Chondrocyte (in vitro differentiated cells): ENCODE results near the gene ZDHHC11B. TPM values are rescaled to one million over a fixed set of nuclear protein-coding genes. Genes with fewer than 3 reads are reported as not detected.
"Not testable (repeated sequence)": the region's sequence is repeated elsewhere in the genome, so short reads cannot be mapped to it uniquely, and the experiment has no call there.

Experiments
- DNase-seq: peaks from one replicate; pipeline ENCODE4 v3.0.0; 2021; ENCODE audit warnings: mixed read lengths, low spot score
- H3K27ac Mint-ChIP-seq: one replicate; pipeline ENCODE4 v1.8.0; 2021; ENCODE audit warnings: mild to moderate bottlenecking, moderate library complexity, mixed read lengths; ENCODE audit not compliant: unreplicated experiment
- H3K27me3 Mint-ChIP-seq: 2 replicates; pipeline ENCODE4 v1.8.0; 2021; ENCODE audit warnings: low read depth, mixed read lengths
- H3K36me3 Mint-ChIP-seq: 2 replicates; pipeline ENCODE4 v1.8.0; 2021; ENCODE audit warnings: low read depth, mixed read lengths
- H3K4me1 Mint-ChIP-seq: 2 replicates; pipeline ENCODE4 v1.8.0; 2021; ENCODE audit warnings: low read depth, mild to moderate bottlenecking, mixed read lengths
- H3K4me3 Mint-ChIP-seq: one replicate; pipeline ENCODE4 v1.8.0; 2021; ENCODE audit warnings: mild to moderate bottlenecking, moderate library complexity, mixed read lengths; ENCODE audit not compliant: unreplicated experiment
- H3K9me3 Mint-ChIP-seq: 2 replicates; pipeline ENCODE4 v1.8.0; 2021; ENCODE audit warnings: low read depth, mixed read lengths
- total RNA-seq: library from RNA; stranded (reverse); gene quantifications from 3 replicates; pipeline ENCODE4 v1.2.1, GENCODE V29; 2021
- TF ChIP-seq, protein P1 (sequence below): fragments of 200-600 bp; sonication (generic); IDR thresholded peaks from 2 replicates; pipeline ENCODE4 v1.5.0; 2021; ENCODE audit warnings: antibody characterized with exemption, mild to moderate bottlenecking, moderate library complexity

Gene ZDHHC11B
- total RNA-seq, 1 donor from 2014 or later = 0.17 TPM

- no peak overlapping the region for H3K27ac Mint-ChIP-seq
- H3K36me3 Mint-ChIP-seq = no peaks in the 10 kb centered on the region
- TF ChIP-seq, protein P1, sequence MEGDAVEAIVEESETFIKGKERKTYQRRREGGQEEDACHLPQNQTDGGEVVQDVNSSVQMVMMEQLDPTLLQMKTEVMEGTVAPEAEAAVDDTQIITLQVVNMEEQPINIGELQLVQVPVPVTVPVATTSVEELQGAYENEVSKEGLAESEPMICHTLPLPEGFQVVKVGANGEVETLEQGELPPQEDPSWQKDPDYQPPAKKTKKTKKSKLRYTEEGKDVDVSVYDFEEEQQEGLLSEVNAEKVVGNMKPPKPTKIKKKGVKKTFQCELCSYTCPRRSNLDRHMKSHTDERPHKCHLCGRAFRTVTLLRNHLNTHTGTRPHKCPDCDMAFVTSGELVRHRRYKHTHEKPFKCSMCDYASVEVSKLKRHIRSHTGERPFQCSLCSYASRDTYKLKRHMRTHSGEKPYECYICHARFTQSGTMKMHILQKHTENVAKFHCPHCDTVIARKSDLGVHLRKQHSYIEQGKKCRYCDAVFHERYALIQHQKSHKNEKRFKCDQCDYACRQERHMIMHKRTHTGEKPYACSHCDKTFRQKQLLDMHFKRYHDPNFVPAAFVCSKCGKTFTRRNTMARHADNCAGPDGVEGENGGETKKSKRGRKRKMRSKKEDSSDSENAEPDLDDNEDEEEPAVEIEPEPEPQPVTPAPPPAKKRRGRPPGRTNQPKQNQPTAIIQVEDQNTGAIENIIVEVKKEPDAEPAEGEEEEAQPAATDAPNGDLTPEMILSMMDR = no peak
- no peak overlapping the region for H3K4me3 Mint-ChIP-seq
- no peak for DNase-seq
- peaks cover 19% of the 10 kb centered on the region for H3K27me3 Mint-ChIP-seq
- H3K4me1 Mint-ChIP-seq = no peaks in the 10 kb centered on the region
- H3K9me3 Mint-ChIP-seq = no peaks in the 10 kb centered on the region
Measured at GRCh38 chr5:756865-757345, 27.6 kb downstream of the ZDHHC11B start.

GRCh38 chr5:756171-756570, 28.4 kb downstream of the ZDHHC11B start:
- Mint-ChIP-seq H3K9me3 (no peaks in the 10 kb centered on the region), H3K27ac (no peak overlapping the region), H3K36me3 (no peaks in the 10 kb centered on the region), H3K4me3 (no peak overlapping the region), H3K4me1 (no peaks in the 10 kb centered on the region), H3K27me3 (peaks cover 19% of the 10 kb centered on the region)
- DNase-seq = no peak
- TF ChIP-seq, protein P1 = no peak

- peaks cover 17% of the 10 kb centered on the region for H3K27me3 Mint-ChIP-seq
- H3K27ac Mint-ChIP-seq, DNase-seq, H3K4me1 Mint-ChIP-seq, H3K36me3 Mint-ChIP-seq, H3K9me3 Mint-ChIP-seq, H3K4me3 Mint-ChIP-seq: not testable (repeated sequence)
Measured at GRCh38 chr5:754143-754632, 30.3 kb downstream of the ZDHHC11B start.

GRCh38 chr5:753567-754142, 30.9 kb downstream of the ZDHHC11B start:
- not testable (repeated sequence) for H3K4me1 Mint-ChIP-seq

DNA sequence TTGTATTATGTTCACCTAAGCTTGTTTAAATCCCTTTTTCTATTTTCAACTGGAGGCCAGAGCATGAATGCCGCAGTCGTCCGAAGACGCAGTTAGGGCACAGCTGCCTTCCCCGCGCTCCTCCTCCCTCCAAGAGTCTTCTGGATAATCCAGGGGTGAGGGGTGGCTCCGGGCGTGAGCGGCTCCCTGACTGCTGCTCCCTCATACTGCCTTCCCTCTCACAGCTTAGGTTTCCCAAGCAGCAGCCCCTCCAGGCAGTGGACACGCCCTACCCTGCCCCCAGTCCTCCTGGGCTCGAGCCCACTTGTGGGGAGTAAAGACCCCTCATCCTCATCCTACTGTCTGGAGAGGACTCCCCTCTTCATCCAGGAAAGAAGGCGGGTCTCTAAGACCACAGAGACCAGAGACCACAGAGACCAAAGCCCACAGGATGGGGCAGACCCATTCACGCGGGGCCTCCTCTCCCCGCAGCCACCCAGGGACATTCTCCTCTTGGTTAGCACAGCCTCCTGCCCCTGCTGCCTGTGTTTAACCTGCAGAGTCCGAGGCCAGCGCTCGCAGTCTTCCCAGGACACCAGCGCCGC, 31.9 kb downstream of the ZDHHC11B start:
- H3K4me1 Mint-ChIP-seq, H3K27me3 Mint-ChIP-seq, DNase-seq, H3K4me3 Mint-ChIP-seq, H3K36me3 Mint-ChIP-seq, H3K9me3 Mint-ChIP-seq, H3K27ac Mint-ChIP-seq: not testable (repeated sequence)

More at GRCh38 chr5:753567-754142, 30.9 kb downstream of the ZDHHC11B start:
- not testable (repeated sequence) for DNase-seq, H3K4me3 Mint-ChIP-seq, H3K9me3 Mint-ChIP-seq, H3K36me3 Mint-ChIP-seq, H3K27ac Mint-ChIP-seq
- H3K27me3 Mint-ChIP-seq = peaks cover 12% of the 10 kb centered on the region

DNA sequence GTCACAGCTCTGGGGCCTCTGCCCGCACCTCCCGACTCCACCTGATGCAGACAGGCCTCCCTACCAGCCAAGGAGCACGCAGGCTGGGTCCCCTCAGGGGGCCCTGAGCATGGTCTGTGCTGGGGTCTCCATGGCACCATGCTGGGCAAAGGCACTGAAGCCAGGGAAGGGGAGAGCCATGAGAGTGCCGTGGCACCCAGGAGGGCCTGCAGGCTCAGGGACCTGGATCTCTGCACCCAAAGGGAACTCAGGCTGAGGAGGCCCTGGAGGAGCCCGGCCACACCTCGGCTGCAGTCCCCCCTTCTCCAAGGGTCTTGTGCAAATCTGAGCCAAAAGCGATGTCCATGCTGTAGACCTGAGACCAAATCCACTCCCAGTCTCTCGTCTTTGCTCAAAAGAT, 32.5 kb downstream of the ZDHHC11B start:
- H3K27ac Mint-ChIP-seq = not testable (repeated sequence)

DNA sequence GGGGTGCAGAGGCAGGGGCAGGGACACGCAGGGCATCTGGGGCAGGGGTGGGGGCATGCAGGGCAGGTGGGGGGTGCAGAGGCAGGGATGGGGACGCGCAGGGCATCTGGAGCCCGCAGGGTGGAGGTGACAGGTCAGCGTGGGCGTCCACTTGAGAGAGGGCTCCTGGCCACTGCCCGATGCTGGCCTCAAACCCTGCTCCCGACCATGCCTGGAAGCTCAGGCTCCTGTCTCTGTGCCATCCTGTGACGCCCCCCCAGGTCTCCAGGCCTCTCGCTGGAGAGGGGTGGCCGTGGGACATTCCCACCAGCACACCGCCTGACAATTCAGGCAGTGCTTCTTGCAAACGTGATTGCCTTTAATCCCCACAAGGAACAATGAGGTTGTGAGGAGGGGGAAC, 33.0 kb downstream of the ZDHHC11B start:
- no peaks in the 10 kb centered on the region for H3K36me3 Mint-ChIP-seq

More for the DNA sequence above, 32.5 kb downstream of the ZDHHC11B start:
- not testable (repeated sequence) for H3K4me3 Mint-ChIP-seq, DNase-seq, H3K27me3 Mint-ChIP-seq, H3K4me1 Mint-ChIP-seq, H3K36me3 Mint-ChIP-seq, H3K9me3 Mint-ChIP-seq

GRCh38 chr5:750226-750625, 34.3 kb downstream of the ZDHHC11B start:
- not testable (repeated sequence) for H3K36me3 Mint-ChIP-seq, H3K27ac Mint-ChIP-seq, H3K4me3 Mint-ChIP-seq, H3K4me1 Mint-ChIP-seq, DNase-seq, H3K9me3 Mint-ChIP-seq
- peaks cover 11% of the 10 kb centered on the region for H3K27me3 Mint-ChIP-seq

More for the DNA sequence above, 33.0 kb downstream of the ZDHHC11B start:
- TF ChIP-seq, protein P1 = no peak
- Mint-ChIP-seq H3K27me3 (peaks cover 9% of the 10 kb centered on the region), H3K4me1 (no peaks in the 10 kb centered on the region), H3K9me3 (no peaks in the 10 kb centered on the region), H3K4me3 (no peak overlapping the region), H3K27ac (no peak overlapping the region)
- no peak for DNase-seq
